BJ (cell line): ENCODE results near the gene DCAF15. TPM values are rescaled to one million over a fixed set of nuclear protein-coding genes. Genes with fewer than 3 reads are reported as not detected.

Experiments used
- CTCF ChIA-PET: fragments of 350-600 bp; formaldehyde crosslinking; extraction: SDS; loops from one replicate; lab custom pipeline; 2021; ENCODE audit warnings: antibody characterized with exemption, inconsistent platforms; lab: Yijun Ruan, JAX
- POLR2A ChIA-PET: fragments of 300-600 bp; sonication (Branson Sonifier 250); formaldehyde crosslinking; extraction: SDS; loops from one replicate; lab custom pipeline; 2021; ENCODE audit warnings: antibody characterized with exemption; lab: Charles Lee
- DNase-seq: peaks from one replicate; pipeline ENCODE4 v3.0.0-alpha.2; 2011; ENCODE audit warnings: low read depth
- H3K27me3 ChIP-seq: 2 replicates; pipeline ENCODE4 v1.6.0; 2011; ENCODE audit warnings: low read length; ENCODE audit not compliant: control insufficient read depth, insufficient read depth
- H3K36me3 ChIP-seq: 2 replicates; pipeline ENCODE4 v1.5.1; 2011; ENCODE audit warnings: low read length; ENCODE audit not compliant: control insufficient read depth, insufficient read depth
- H3K4me3 ChIP-seq: 2 replicates; pipeline ENCODE4 v1.5.1; 2011; ENCODE audit warnings: low read depth, mild to moderate bottlenecking, control low read depth, low read length
- CTCF ChIP-seq: IDR thresholded peaks from 2 replicates; pipeline ENCODE4 v1.5.1; 2011; ENCODE audit warnings: low read depth, mild to moderate bottlenecking, control low read depth, inconsistent platforms, low read length, moderate library complexity; ENCODE audit not compliant: insufficient read depth
- polyA plus RNA-seq: library from polyadenylated mRNA; depleted of rRNA; stranded (reverse); fragments of >200 nt; gene quantifications from 2 replicates; pipeline ENCODE4 v1.2.3, GENCODE V29; 2011

Gene DCAF15
- polyA plus RNA-seq, 1 experiment = 20.0 TPM

- POLR2A ChIA-PET = no interaction called here
- TF ChIP-seq CTCF = no peak
- DNase-seq = no peak
- H3K4me3 ChIP-seq = no peak overlapping the region
- CTCF ChIA-PET = no interaction called here
- peaks cover 8% of the 10 kb centered on the region for H3K36me3 ChIP-seq
- H3K27me3 ChIP-seq = no peaks in the 10 kb centered on the region
Measured at GRCh38 chr19:13995878-13996765, 43.8 kb downstream of the DCAF15 start.

DNA sequence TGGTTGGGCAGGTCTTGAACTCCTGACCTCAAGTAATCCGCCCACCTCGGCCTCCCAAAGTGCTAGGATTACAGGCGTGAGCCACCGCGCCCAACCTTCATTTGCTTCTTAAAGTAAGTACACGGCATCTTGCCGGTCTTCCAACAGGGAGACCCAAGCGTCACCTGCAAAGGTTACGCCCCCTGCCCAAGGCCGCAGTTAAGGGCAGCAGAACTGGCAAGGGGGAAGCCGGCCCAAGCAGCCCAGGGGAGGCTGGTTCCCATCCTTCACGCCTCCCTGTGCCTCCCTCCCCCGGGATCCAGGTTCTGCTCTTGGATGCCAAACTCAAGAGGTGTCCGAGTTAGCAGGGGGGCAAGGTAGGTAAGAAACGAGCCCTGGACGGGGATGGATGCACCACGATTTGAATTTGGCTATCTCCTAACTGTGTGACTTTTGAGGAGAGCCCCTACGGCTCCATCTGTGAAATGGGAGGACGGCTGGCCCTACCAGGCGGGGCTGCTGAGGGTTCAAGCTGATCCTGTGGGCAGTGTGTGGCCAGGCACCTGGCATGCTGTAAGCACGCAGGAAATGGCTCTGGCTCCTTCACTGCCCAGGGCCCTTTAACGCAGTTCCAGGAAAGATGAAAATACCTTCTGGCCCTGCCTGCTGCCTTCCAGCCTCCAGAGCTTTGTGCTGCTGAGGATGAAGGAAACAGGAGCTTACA is 44.8 kb downstream of the DCAF15 start:
- no peak for DNase-seq
- ChIA-PET CTCF (no interaction called here), POLR2A (no interaction called here)
- Histone ChIP-seq H3K36me3 (peaks cover 6% of the 10 kb centered on the region), H3K27me3 (no peaks in the 10 kb centered on the region), H3K4me3 (no peak overlapping the region)
- no peak for TF ChIP-seq CTCF

GRCh38 chr19:13997631-13997962 is 45.3 kb downstream of the DCAF15 start:
- Histone ChIP-seq H3K36me3 (peaks cover 2% of the 10 kb centered on the region), H3K4me3 (no peak overlapping the region), H3K27me3 (no peaks in the 10 kb centered on the region)
- CTCF ChIA-PET = no interaction called here
- no peak for DNase-seq
- POLR2A ChIA-PET = no interaction called here
- TF ChIP-seq CTCF = no peak

- ChIA-PET POLR2A (no interaction called here), CTCF (no interaction called here)
- no peak overlapping the region for H3K4me3 ChIP-seq
- H3K27me3 ChIP-seq = no peaks in the 10 kb centered on the region
- DNase-seq = no peak
- peaks cover 1% of the 10 kb centered on the region; the same call in 1 of the 2 replicates for H3K36me3 ChIP-seq
- TF ChIP-seq CTCF = no peak
Measured at GRCh38 chr19:13998426-13998825, 46.1 kb downstream of the DCAF15 start.

GRCh38 chr19:13999085-13999484 is 46.8 kb downstream of the DCAF15 start:
- ChIA-PET POLR2A (no interaction called here), CTCF (no interaction called here)
- no peak overlapping the region for H3K4me3 ChIP-seq
- H3K36me3 ChIP-seq = peaks cover 1% of the 10 kb centered on the region; the same call in 1 of the 2 replicates
- no peaks in the 10 kb centered on the region for H3K27me3 ChIP-seq
- no peak for TF ChIP-seq CTCF
- DNase-seq = no peak
